SU-DHL-6 (cell line): Measurements from ENCODE around the gene UQCC5.

Experiments
- H2AFZ ChIP-seq: fragments of 200-600 bp; sonication (generic); 2 replicates; pipeline ENCODE4 v1.6.1; 2014; ENCODE audit warnings: low read depth, mild to moderate bottlenecking, moderate library complexity, mixed read lengths, antibody characterized with exemption, low read length; ENCODE audit not compliant: severe bottlenecking
- H3F3A ChIP-seq: fragments of 200-600 bp; shearing (Covaris generic); 2 replicates; pipeline ENCODE4 v1.6.0; 2016; ENCODE audit warnings: antibody characterized with exemption, mild to moderate bottlenecking; ENCODE audit not compliant: insufficient read depth
- H3K27ac ChIP-seq: fragments of 200-600 bp; sonication (generic); 2 replicates; pipeline ENCODE4 v1.5.1; 2016; ENCODE audit warnings: low read depth, mild to moderate bottlenecking, low read length, moderate library complexity, mixed read lengths
- H3K27me3 ChIP-seq: fragments of 200-600 bp; sonication (generic), shearing (Covaris generic); 2 replicates; pipeline ENCODE4 v1.6.0; 2014; ENCODE audit warnings: mild to moderate bottlenecking, low read length
- H3K36me3 ChIP-seq: fragments of 200-600 bp; sonication (generic); 2 replicates; pipeline ENCODE4 v1.6.1; 2014; ENCODE audit warnings: mild to moderate bottlenecking, low read length, mixed read lengths
- H3K4me2 ChIP-seq: fragments of 300-600, 200-600 bp; shearing (Covaris generic), sonication (generic); 2 replicates; pipeline ENCODE4 v1.6.0; 2014; ENCODE audit warnings: low read length, low read depth, mild to moderate bottlenecking; ENCODE audit not compliant: poor library complexity, severe bottlenecking
- H3K4me3 ChIP-seq: fragments of 200-600 bp; sonication (generic); 2 replicates; pipeline ENCODE4 v1.5.1; 2014; ENCODE audit warnings: antibody characterized with exemption, low read length, mild to moderate bottlenecking, mixed read lengths; ENCODE audit not compliant: insufficient read depth, poor library complexity, severe bottlenecking
- H3K79me2 ChIP-seq: fragments of 200-600 bp; sonication (generic); 2 replicates; pipeline ENCODE4 v1.6.1; 2014; ENCODE audit warnings: mild to moderate bottlenecking, low read length, moderate library complexity; ENCODE audit not compliant: insufficient read depth
- H3K9ac ChIP-seq: fragments of 200-600 bp; sonication (generic); 2 replicates; pipeline ENCODE4 v1.7.0; 2014; ENCODE audit warnings: mild to moderate bottlenecking, low read length
- H3K9me2 ChIP-seq: fragments of 200-600 bp; sonication (generic); replicated peaks from 2 replicates; pipeline ENCODE4 v1.6.1; 2014; ENCODE audit warnings: low read length; ENCODE audit not compliant: insufficient read depth
- H3K9me3 ChIP-seq: fragments of 200-600 bp; sonication (generic); 2 replicates; pipeline ENCODE4 v1.6.1; 2014; ENCODE audit warnings: low read length, mixed read lengths; ENCODE audit not compliant: insufficient read depth
- H4K20me1 ChIP-seq: fragments of 200-600 bp; sonication (generic); 2 replicates; pipeline ENCODE4 v1.6.1; 2014; ENCODE audit warnings: low read depth, mild to moderate bottlenecking, antibody characterized with exemption, low read length, moderate library complexity, mixed read lengths
- CTCF ChIP-seq: fragments of 200-600 bp; sonication (generic); IDR thresholded peaks from one replicate; pipeline ENCODE4 v1.5.1; 2017; ENCODE audit warnings: antibody characterized with exemption, mild to moderate bottlenecking, low read length, moderate library complexity; ENCODE audit not compliant: insufficient read depth, poor library complexity, severe bottlenecking
- EZH2phosphoT487 ChIP-seq: fragments of 200-600 bp; sonication (generic), shearing (Covaris generic); conservative IDR thresholded peaks from 2 replicates; pipeline ENCODE4 v1.6.1; 2018; ENCODE audit warnings: mild to moderate bottlenecking, antibody characterized with exemption, low read length, moderate library complexity, mixed read lengths

The UQCC5 gene

GRCh38 chr3:52502808-52503350 is 33.5 kb upstream of the UQCC5 start:
- no peaks in the 10 kb centered on the region for H3F3A ChIP-seq
- no peaks in the 10 kb centered on the region for H3K36me3 ChIP-seq
- no peak overlapping the region for H3K4me3 ChIP-seq
- H3K27me3 ChIP-seq: no peaks in the 10 kb centered on the region
- H3K27ac ChIP-seq: no peak overlapping the region
- H3K9me3 ChIP-seq: no peaks in the 10 kb centered on the region
- H3K9me2 ChIP-seq: no peaks in the 10 kb centered on the region
- H3K4me2 ChIP-seq: no peak overlapping the region
- no peak for TF ChIP-seq EZH2phosphoT487
- TF ChIP-seq CTCF: no peak
- no peak overlapping the region for H2AFZ ChIP-seq
- no peaks in the 10 kb centered on the region for H3K79me2 ChIP-seq
- H4K20me1 ChIP-seq: no peaks in the 10 kb centered on the region; the same call in 1 of the 2 replicates
- H3K9ac ChIP-seq: no peak overlapping the region

GRCh38 chr3:52503788-52504424 is 32.5 kb upstream of the UQCC5 start:
- no peaks in the 10 kb centered on the region for H3K79me2 ChIP-seq
- H3K27me3 ChIP-seq: no peaks in the 10 kb centered on the region
- no peaks in the 10 kb centered on the region for H3K9me3 ChIP-seq
- H4K20me1 ChIP-seq: no peaks in the 10 kb centered on the region; the same call in 1 of the 2 replicates
- TF ChIP-seq EZH2phosphoT487: no peak
- TF ChIP-seq CTCF: no peak
- no peak overlapping the region for H2AFZ ChIP-seq
- H3K36me3 ChIP-seq: no peaks in the 10 kb centered on the region
- no peak overlapping the region for H3K9ac ChIP-seq
- no peak overlapping the region for H3K27ac ChIP-seq
- no peaks in the 10 kb centered on the region for H3F3A ChIP-seq
- no peak overlapping the region for H3K4me2 ChIP-seq
- no peaks in the 10 kb centered on the region for H3K9me2 ChIP-seq
- no peak overlapping the region for H3K4me3 ChIP-seq

GRCh38 chr3:52504977-52505376 is 31.4 kb upstream of the UQCC5 start:
- Histone ChIP-seq H3K36me3 (no peaks in the 10 kb centered on the region), H3F3A (no peaks in the 10 kb centered on the region), H3K27ac (no peak overlapping the region), H3K27me3 (no peaks in the 10 kb centered on the region), H2AFZ (no peak overlapping the region), H4K20me1 (no peaks in the 10 kb centered on the region; the same call in 1 of the 2 replicates), H3K79me2 (no peaks in the 10 kb centered on the region), H3K9me3 (no peaks in the 10 kb centered on the region), H3K4me2 (no peak overlapping the region), H3K9ac (no peak overlapping the region), H3K4me3 (no peak overlapping the region), H3K9me2 (no peaks in the 10 kb centered on the region)
- no peak for TF ChIP-seq EZH2phosphoT487
- no peak for TF ChIP-seq CTCF
